Sigmoid colon (tissue), 7 donors: ENCODE results near the gene SHB. TPM values are rescaled to one million over a fixed set of nuclear protein-coding genes. Genes with fewer than 3 reads are reported as not detected.

Experiments
- DNase-seq: peaks from one replicate; pipeline ENCODE4 v3.0.0-alpha.2; 2019
- H3K27ac ChIP-seq, 4 donors: fragments of 200-600 bp; sonication (generic); one replicate each; pipeline ENCODE4 v1.5.1; 2016 to 2019; ENCODE audit warnings: mild to moderate bottlenecking in 1 of 4
- H3K27me3 ChIP-seq, 3 donors: fragments of 200-600 bp; sonication (generic); one replicate each; pipeline ENCODE4 v1.5.1; 2019; ENCODE audit warnings: mild to moderate bottlenecking in 1 of 3
- H3K36me3 ChIP-seq, 4 donors: fragments of 200-600 bp; sonication (generic); one replicate each; pipeline ENCODE4 v1.5.1; 2016 to 2019
- H3K4me1 ChIP-seq, 4 donors: fragments of 200-600 bp; sonication (generic); one replicate each; pipeline ENCODE4 v1.5.1; 2017 to 2019
- H3K4me3 ChIP-seq, 4 donors: fragments of 200-600 bp; sonication (generic); one replicate each; pipeline ENCODE4 v1.5.1; 2017 to 2019; ENCODE audit warnings: mild to moderate bottlenecking in 2 of 4, moderate library complexity in 1 of 4
- H3K9me3 ChIP-seq, 4 donors: fragments of 200-600 bp in 3 of 4; sonication (generic) in 3 of 4; one replicate each; pipeline versions ENCODE4 v1.5.1 to v1.6.1; 2013 to 2019
- EP300 ChIP-seq, 4 donors: sonication (generic); formaldehyde crosslinking; IDR thresholded peaks; one replicate each; pipeline ENCODE4 v1.6.1; 2017; ENCODE audit warnings: antibody characterized with exemption in 4 of 4
- POLR2A ChIP-seq, 2 donors: fragments of 450-650 bp; IDR thresholded peaks; one replicate each; pipeline ENCODE4 v1.6.1; 2016; ENCODE audit warnings: antibody characterized with exemption in 2 of 2, mild to moderate bottlenecking in 2 of 2, moderate library complexity in 2 of 2
- POLR2AphosphoS5 ChIP-seq, 4 donors: sonication (generic); formaldehyde crosslinking; IDR thresholded peaks; one replicate each; pipeline ENCODE4 v1.6.1; 2017; ENCODE audit warnings: antibody characterized with exemption in 4 of 4
- WGBS, 2 donors: extraction: QIAGEN DNeasy Blood & Tissue Kit; methylation state at CpG; one replicate each; pipeline ENCODE4 v1.1.7; 2013; 5-methylcytosine and 5-hydroxymethylcytosine counted together
- intact Hi-C: fragments of 100-400 bp; cut with DNase I; formaldehyde crosslinking; loops from one replicate; pipeline ENCODE4 v1.15.1; 2023
- polyA plus RNA-seq, 3 donors: library from polyadenylated mRNA; stranded (reverse); fragments of 200-250 nt; gene quantifications; one replicate each; pipeline ENCODE4 v1.2.3, GENCODE V29; 2013
- total RNA-seq, 4 donors: library from RNA; depleted of rRNA; stranded (reverse); fragments of >200 nt; gene quantifications; one replicate each; pipeline ENCODE4 v1.1.0, GENCODE V29; 2016
- TF ChIP-seq, protein P1 (sequence below), 4 experiments: fragments of 450-650 bp in 3 of 4; fragments of 200-600 bp in 1 of 4; IDR thresholded peaks; one replicate each; pipeline ENCODE4 v1.5.1; 2016 to 2019; ENCODE audit warnings: antibody characterized with exemption in 4 of 4, mild to moderate bottlenecking in 3 of 4, moderate library complexity in 2 of 4
- donor health status: healthy with polysubstance abuse.
- donor health status: Bipolar disorder and iron deficiency.
- donor health status: healthy.

The SHB gene
- total and polyA plus RNA-seq, 7 donors, result 6.8 to 33.7 (median 10.2) TPM

DNA sequence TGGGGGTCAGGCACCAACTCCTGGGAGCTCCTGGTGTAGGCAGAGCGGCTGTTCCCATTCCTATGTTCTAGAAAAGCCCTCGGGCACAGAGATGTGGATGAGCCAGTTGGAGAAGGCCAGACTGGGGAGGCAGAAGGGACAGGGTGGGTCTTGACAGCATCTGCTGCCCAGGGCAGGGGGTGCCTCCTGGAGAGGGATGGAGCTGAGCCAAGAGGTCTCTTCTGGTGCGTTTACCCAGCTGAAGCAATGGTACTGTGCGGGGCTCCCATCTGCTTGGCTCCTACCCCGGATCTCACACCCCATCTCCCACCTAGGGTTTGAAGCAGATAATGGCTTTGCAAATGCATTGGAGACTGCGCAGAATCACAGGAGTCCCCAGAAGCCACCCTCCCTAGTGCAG lies 41.3 kb downstream of the SHB start:
- peak overlapping the region; percentile 70 to 90 (median 84) for H3K27ac ChIP-seq
- H3K4me3 ChIP-seq, result no peak overlapping the region
- no peaks in the 10 kb centered on the region for H3K9me3 ChIP-seq
- intact Hi-C loops, result no loop called here
- TF ChIP-seq EP300 (IDR thresholded peaks at IDR 0.05), result no peak
- TF ChIP-seq POLR2A (IDR thresholded peaks at IDR 0.05), result no peak
- TF ChIP-seq, protein P1, sequence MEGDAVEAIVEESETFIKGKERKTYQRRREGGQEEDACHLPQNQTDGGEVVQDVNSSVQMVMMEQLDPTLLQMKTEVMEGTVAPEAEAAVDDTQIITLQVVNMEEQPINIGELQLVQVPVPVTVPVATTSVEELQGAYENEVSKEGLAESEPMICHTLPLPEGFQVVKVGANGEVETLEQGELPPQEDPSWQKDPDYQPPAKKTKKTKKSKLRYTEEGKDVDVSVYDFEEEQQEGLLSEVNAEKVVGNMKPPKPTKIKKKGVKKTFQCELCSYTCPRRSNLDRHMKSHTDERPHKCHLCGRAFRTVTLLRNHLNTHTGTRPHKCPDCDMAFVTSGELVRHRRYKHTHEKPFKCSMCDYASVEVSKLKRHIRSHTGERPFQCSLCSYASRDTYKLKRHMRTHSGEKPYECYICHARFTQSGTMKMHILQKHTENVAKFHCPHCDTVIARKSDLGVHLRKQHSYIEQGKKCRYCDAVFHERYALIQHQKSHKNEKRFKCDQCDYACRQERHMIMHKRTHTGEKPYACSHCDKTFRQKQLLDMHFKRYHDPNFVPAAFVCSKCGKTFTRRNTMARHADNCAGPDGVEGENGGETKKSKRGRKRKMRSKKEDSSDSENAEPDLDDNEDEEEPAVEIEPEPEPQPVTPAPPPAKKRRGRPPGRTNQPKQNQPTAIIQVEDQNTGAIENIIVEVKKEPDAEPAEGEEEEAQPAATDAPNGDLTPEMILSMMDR (IDR thresholded peaks at IDR 0.05), result no peak
- no peak for TF ChIP-seq POLR2AphosphoS5 (IDR thresholded peaks at IDR 0.05)
- no peaks in the 10 kb centered on the region for H3K36me3 ChIP-seq
- DNase-seq, result no peak
- H3K4me1 ChIP-seq, result peaks cover 0 to 88% (median 81%) of the 10 kb centered on the region in 4 donors
- 90 to 91% methylated on average over 6 of the region's 6 CpGs for WGBS, 2 donors
- H3K27me3 ChIP-seq, result no peaks in the 10 kb centered on the region

DNA sequence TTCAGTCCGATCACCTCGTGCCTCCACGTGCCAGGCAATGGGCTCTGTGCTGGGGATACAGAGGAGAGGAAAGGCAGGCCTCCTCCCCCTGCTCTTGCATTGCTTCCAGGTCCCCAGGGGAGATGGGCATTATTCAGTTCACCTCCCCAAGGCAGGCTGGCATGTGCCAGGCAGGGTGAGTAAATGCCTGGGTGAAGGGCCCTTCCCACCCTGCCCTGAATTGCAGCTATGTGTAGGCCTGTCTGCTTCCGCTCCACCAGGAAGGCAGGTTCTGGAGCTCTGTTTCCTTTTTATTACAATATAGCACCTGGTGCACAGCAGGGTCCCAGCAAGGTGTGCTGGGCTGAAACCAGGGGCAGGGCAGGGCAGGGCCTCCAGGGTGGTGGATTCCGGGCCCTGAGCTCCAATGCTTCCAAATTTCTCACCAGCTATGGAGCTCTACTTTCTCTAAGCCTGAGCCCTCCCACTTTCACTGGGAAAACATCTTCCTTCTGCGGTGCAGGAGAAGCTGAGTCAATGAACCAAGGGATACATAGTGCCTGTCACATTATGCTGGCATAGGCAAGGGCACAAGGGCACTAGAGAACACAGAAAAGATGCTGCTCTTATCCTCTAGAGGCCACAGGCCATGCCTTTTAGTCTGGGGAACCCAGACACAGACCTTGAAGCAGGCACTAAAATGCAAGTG lies 42.0 kb downstream of the SHB start:
- intact Hi-C loops, result no loop called here
- Histone ChIP-seq H3K4me3 (no peak overlapping the region), H3K27me3 (no peaks in the 10 kb centered on the region), H3K36me3 (no peaks in the 10 kb centered on the region), H3K9me3 (no peaks in the 10 kb centered on the region), H3K4me1 (peaks cover 0 to 87% (median 78%) of the 10 kb centered on the region in 4 donors), H3K27ac (peak overlapping the region; percentile 70 to 90 (median 84))
- TF ChIP-seq, protein P1 (IDR thresholded peaks at IDR 0.05), result no peak
- TF ChIP-seq POLR2A (IDR thresholded peaks at IDR 0.05) (no peak), EP300 (IDR thresholded peaks at IDR 0.05) (no peak), POLR2AphosphoS5 (IDR thresholded peaks at IDR 0.05) (no peak)
- WGBS, 2 donors, result 40 to 70% methylated on average over 6 of the region's 6 CpGs
- DNase-seq, result no peak

DNA sequence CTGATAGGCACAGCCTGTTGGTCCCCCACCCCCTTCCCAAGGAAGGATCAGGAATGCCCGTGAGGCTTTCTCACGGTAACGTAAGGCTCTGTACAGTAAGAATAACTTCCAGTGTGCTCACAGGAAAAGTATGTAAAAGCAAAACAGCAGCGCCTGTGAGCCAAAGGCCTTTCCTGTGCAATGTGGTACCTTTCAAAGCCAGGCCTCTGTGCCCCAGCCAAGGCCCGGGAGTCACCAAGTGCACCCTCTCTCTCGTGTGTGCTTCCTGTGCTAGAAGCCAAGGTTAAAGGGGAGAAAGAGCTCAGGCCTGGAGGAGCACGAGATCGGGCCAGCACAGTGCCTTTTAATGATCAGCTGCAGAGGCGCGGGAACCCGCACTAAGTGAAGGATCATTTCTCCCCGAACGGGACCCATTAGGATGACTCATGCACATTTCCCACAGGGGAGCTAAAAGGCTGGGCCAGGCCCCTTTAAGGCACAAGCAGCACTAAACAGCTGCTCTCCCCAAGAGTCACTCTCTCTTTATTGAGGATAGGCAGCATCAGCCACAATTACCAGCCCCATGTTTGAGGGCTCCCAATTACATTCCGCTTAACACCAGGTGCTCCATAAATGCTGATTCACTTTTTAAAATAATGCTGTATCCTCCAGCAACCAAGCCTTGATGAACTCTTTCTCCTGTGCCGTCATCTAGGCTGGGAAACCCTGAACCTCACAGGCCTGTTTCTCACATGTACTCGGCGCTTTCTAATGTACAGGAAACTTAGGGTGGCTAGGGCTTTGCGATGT lies 42.8 kb downstream of the SHB start:
- no peaks in the 10 kb centered on the region for H3K27me3 ChIP-seq
- intact Hi-C loops, result no loop called here
- no peaks in the 10 kb centered on the region for H3K36me3 ChIP-seq
- no peak overlapping the region for H3K4me3 ChIP-seq
- peak overlapping the region; percentile 70 to 90 (median 84) for H3K27ac ChIP-seq
- peak; percentile 84 for DNase-seq
- no peaks in the 10 kb centered on the region for H3K9me3 ChIP-seq
- 62 to 69% methylated on average over 18 of the region's 18 CpGs for WGBS, 2 donors
- TF ChIP-seq POLR2A (IDR thresholded peaks at IDR 0.05) (no peak), POLR2AphosphoS5 (IDR thresholded peaks at IDR 0.05) (peak; percentile 15 to 54 (median 41))
- peaks cover 0 to 79% (median 70%) of the 10 kb centered on the region in 4 donors for H3K4me1 ChIP-seq

DNA sequence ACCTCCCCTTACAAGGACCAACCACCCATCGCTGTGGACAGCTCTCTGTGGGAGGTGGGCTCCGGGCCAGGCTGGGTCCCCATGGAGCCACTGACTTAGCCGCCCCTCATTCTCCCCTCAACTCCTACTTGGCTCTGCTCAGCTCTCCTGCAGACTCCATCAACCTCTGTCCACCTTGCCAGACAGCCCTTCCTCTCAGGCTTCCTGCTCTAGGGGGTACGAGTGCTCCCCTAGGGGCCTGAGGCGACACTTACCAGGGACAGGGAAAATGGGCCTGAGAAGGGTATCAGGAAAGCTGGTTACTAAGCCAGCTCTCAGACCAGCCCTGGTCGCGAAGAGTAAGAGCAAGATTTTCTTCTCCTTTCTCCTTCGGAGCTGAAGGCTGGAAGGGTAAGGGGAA lies 43.9 kb downstream of the SHB start:
- H3K27ac ChIP-seq, result peak overlapping the region; percentile 70 to 90 (median 84)
- no peaks in the 10 kb centered on the region for H3K27me3 ChIP-seq
- no peaks in the 10 kb centered on the region for H3K9me3 ChIP-seq
- 90 to 95% methylated on average over 8 of the region's 8 CpGs for WGBS, 2 donors
- H3K4me3 ChIP-seq, result no peak overlapping the region
- H3K36me3 ChIP-seq, result no peaks in the 10 kb centered on the region
- H3K4me1 ChIP-seq, result peaks cover 0 to 77% (median 70%) of the 10 kb centered on the region in 4 donors
- intact Hi-C loops, result loop anchor here (2.0 kb wide), 1 partner anchor 42 kb away; no protein-coding TSS in a partner anchor
- TF ChIP-seq EP300 (IDR thresholded peaks at IDR 0.05) (no peak), POLR2AphosphoS5 (IDR thresholded peaks at IDR 0.05) (no peak), POLR2A (IDR thresholded peaks at IDR 0.05) (no peak)
- TF ChIP-seq, protein P1 (IDR thresholded peaks at IDR 0.05), result no peak
- no peak for DNase-seq
